RWPE2 (cell line): ENCODE measurements around the gene PLCG2.

Source experiments
- ATAC-seq: fragments of 200-7000 bp; cut with Tn5 transposase; 3 replicates; pipeline ENCODE4 v1.9.1; 2021; ENCODE audit warnings: low read depth
- DNase-seq: peaks from one replicate; pipeline ENCODE4 v3.0.0-alpha.2; 2020; ENCODE audit warnings: low spot score
- H3K27ac ChIP-seq: fragments of 450-650 bp; 2 replicates; pipeline ENCODE4 v1.5.1; 2017; ENCODE audit warnings: mild to moderate bottlenecking; ENCODE audit not compliant: poor library complexity, severe bottlenecking
- H3K27me3 ChIP-seq: fragments of 250-450 bp; sonication (Bioruptor Pico); 2 replicates; pipeline ENCODE4 v1.5.1; 2021; ENCODE audit warnings: mild to moderate bottlenecking, moderate library complexity; ENCODE audit not compliant: insufficient read depth, poor library complexity, severe bottlenecking
- H3K36me3 ChIP-seq: fragments of 250-450 bp; sonication (Bioruptor Pico); 2 replicates; pipeline ENCODE4 v1.5.1; 2020; ENCODE audit warnings: low read depth, mild to moderate bottlenecking, moderate library complexity
- H3K4me1 ChIP-seq: fragments of 250-450 bp; sonication (Bioruptor Pico); 2 replicates; pipeline ENCODE4 v1.5.1; 2021; ENCODE audit warnings: mild to moderate bottlenecking, moderate library complexity; ENCODE audit not compliant: insufficient read depth, poor library complexity, severe bottlenecking
- H3K4me3 ChIP-seq: fragments of 250-450 bp; sonication (Bioruptor Pico); 2 replicates; pipeline ENCODE4 v1.5.1; 2021; ENCODE audit warnings: mild to moderate bottlenecking, moderate library complexity; ENCODE audit not compliant: severe bottlenecking
- H3K9me3 ChIP-seq: fragments of 250-450 bp; sonication (Bioruptor Pico); 2 replicates; pipeline ENCODE4 v1.5.1; 2021; ENCODE audit warnings: mild to moderate bottlenecking, moderate library complexity; ENCODE audit not compliant: severe bottlenecking
- CTCF ChIP-seq: fragments of 450-650 bp; IDR thresholded peaks from one replicate; pipeline ENCODE4 v1.5.1; 2017; ENCODE audit warnings: mild to moderate bottlenecking, moderate library complexity; ENCODE audit not compliant: poor library complexity, severe bottlenecking

Gene PLCG2

GRCh38 chr16:81818905-81819304 lies 39.8 kb downstream of the PLCG2 start:
- H3K4me3 ChIP-seq: no peak overlapping the region
- no peak for TF ChIP-seq CTCF
- H3K27ac ChIP-seq: no peak overlapping the region
- ATAC-seq (no peak), DNase-seq (no peak)
- H3K9me3 ChIP-seq: no peaks in the 10 kb centered on the region
- H3K36me3 ChIP-seq: no peaks in the 10 kb centered on the region
- no peaks in the 10 kb centered on the region for H3K4me1 ChIP-seq
- H3K27me3 ChIP-seq: no peaks in the 10 kb centered on the region

- Histone ChIP-seq H3K27ac (no peak overlapping the region), H3K9me3 (no peaks in the 10 kb centered on the region), H3K4me1 (no peaks in the 10 kb centered on the region), H3K36me3 (no peaks in the 10 kb centered on the region), H3K27me3 (no peaks in the 10 kb centered on the region), H3K4me3 (no peak overlapping the region)
- no peak for TF ChIP-seq CTCF
- no peak for DNase-seq
- no peak for ATAC-seq
Measured at GRCh38 chr16:81821436-81822128, 42.5 kb downstream of the PLCG2 start.

- Histone ChIP-seq H3K9me3 (no peaks in the 10 kb centered on the region), H3K4me3 (no peak overlapping the region), H3K27ac (no peak overlapping the region), H3K4me1 (no peaks in the 10 kb centered on the region), H3K27me3 (no peaks in the 10 kb centered on the region), H3K36me3 (no peaks in the 10 kb centered on the region)
- DNase-seq (no peak), ATAC-seq (no peak)
- no peak for TF ChIP-seq CTCF
Measured at GRCh38 chr16:81823111-81823510, 44.0 kb downstream of the PLCG2 start.

GRCh38 chr16:81823734-81824133 lies 44.6 kb downstream of the PLCG2 start:
- no peak for DNase-seq
- H3K27me3 ChIP-seq: no peaks in the 10 kb centered on the region
- no peaks in the 10 kb centered on the region for H3K4me1 ChIP-seq
- no peaks in the 10 kb centered on the region for H3K9me3 ChIP-seq
- H3K27ac ChIP-seq: no peak overlapping the region
- no peak for ATAC-seq
- TF ChIP-seq CTCF: no peak
- no peaks in the 10 kb centered on the region for H3K36me3 ChIP-seq
- H3K4me3 ChIP-seq: no peak overlapping the region

- no peak for ATAC-seq
- no peak for TF ChIP-seq CTCF
- no peak overlapping the region for H3K4me3 ChIP-seq
- no peak for DNase-seq
- no peaks in the 10 kb centered on the region for H3K27me3 ChIP-seq
- H3K36me3 ChIP-seq: no peaks in the 10 kb centered on the region
- no peaks in the 10 kb centered on the region for H3K4me1 ChIP-seq
- no peaks in the 10 kb centered on the region for H3K9me3 ChIP-seq
- no peak overlapping the region for H3K27ac ChIP-seq
Measured at GRCh38 chr16:81826523-81826922, 47.4 kb downstream of the PLCG2 start.
